Neuronal stem cell (in vitro differentiated cells): ENCODE results near the gene RTN4RL2.
"Not testable (repeated sequence)": the region's sequence is repeated elsewhere in the genome, so short reads cannot be mapped to it uniquely, and the experiment has no call there.

Experiments
- DNase-seq: peaks from one replicate; pipeline ENCODE4 v3.0.0-alpha.2; 2013; ENCODE audit warnings: low spot score
- H2AFZ ChIP-seq: one replicate; pipeline ENCODE4 v1.6.1; 2013; ENCODE audit warnings: mild to moderate bottlenecking, low read length, inconsistent platforms
- H2AK5ac ChIP-seq: 2 replicates; pipeline ENCODE4 v1.6.1; 2013; ENCODE audit warnings: low read depth, mild to moderate bottlenecking, inconsistent platforms, low read length, moderate library complexity, mixed read lengths
- H2BK120ac ChIP-seq: 2 replicates; pipeline ENCODE4 v1.6.1; 2013; ENCODE audit warnings: low read depth, mild to moderate bottlenecking, inconsistent platforms, low read length, moderate library complexity, mixed read lengths
- H2BK12ac ChIP-seq: one replicate; pipeline ENCODE4 v1.6.1; 2013; ENCODE audit warnings: low read length, inconsistent platforms
- H2BK15ac ChIP-seq: 2 replicates; pipeline ENCODE4 v1.6.1; 2013; ENCODE audit warnings: mild to moderate bottlenecking, low read length, inconsistent platforms, mixed read lengths
- H2BK5ac ChIP-seq: one replicate; pipeline ENCODE4 v1.6.1; 2013; ENCODE audit warnings: inconsistent platforms, mild to moderate bottlenecking, low read length, moderate library complexity
- H3K14ac ChIP-seq: one replicate; pipeline ENCODE4 v1.6.1; 2013; ENCODE audit warnings: low read length, inconsistent platforms
- H3K18ac ChIP-seq: 2 replicates; pipeline ENCODE4 v1.6.1; 2013; ENCODE audit warnings: low read length, inconsistent platforms
- H3K23ac ChIP-seq: 2 replicates; pipeline ENCODE4 v1.6.1; 2013; ENCODE audit warnings: low read depth, mild to moderate bottlenecking, mixed read lengths, low read length, inconsistent platforms; ENCODE audit not compliant: poor library complexity
- H3K27ac ChIP-seq: replicated peaks from 3 replicates; pipeline ENCODE4 v1.5.1; 2013; ENCODE audit warnings: low read length, inconsistent platforms
- H3K27me3 ChIP-seq, 3 experiments: 2 replicates each; pipeline ENCODE4 v1.6.1; 2013; ENCODE audit warnings: low read length in 3 of 3, mild to moderate bottlenecking in 2 of 3, inconsistent platforms in 1 of 3, low read depth in 1 of 3, mixed read lengths in 1 of 3, moderate library complexity in 1 of 3; ENCODE audit not compliant: control insufficient read depth in 3 of 3, insufficient read depth in 3 of 3
- H3K36me3 ChIP-seq, 2 donors: replicated peaks in 1 of 2; 2 replicates each; pipeline ENCODE4 v1.6.1; 2013; ENCODE audit warnings: low read length in 2 of 2; ENCODE audit not compliant: control insufficient read depth in 2 of 2, insufficient read depth in 2 of 2
- H3K4ac ChIP-seq: 2 replicates; pipeline ENCODE4 v1.6.1; 2013; ENCODE audit warnings: inconsistent platforms, mild to moderate bottlenecking, low read length, moderate library complexity
- H3K4me1 ChIP-seq, 2 donors: 1 replicate in 1 of 2; 2 replicates in 1 of 2; pipeline ENCODE4 v1.6.1; 2013; ENCODE audit warnings: low read length in 2 of 2, low read depth in 1 of 2; ENCODE audit not compliant: control insufficient read depth in 2 of 2, insufficient read depth in 1 of 2
- H3K4me2 ChIP-seq: one replicate; pipeline ENCODE4 v1.6.1; 2013; ENCODE audit warnings: mild to moderate bottlenecking, low read length, inconsistent platforms; ENCODE audit not compliant: insufficient read depth, poor library complexity, severe bottlenecking
- H3K4me3 ChIP-seq, 2 donors: 2 replicates each; pipeline ENCODE4 v1.5.1; 2013; ENCODE audit warnings: low read length in 2 of 2, mild to moderate bottlenecking in 2 of 2, inconsistent platforms in 1 of 2, moderate library complexity in 1 of 2
- H3K79me1 ChIP-seq: one replicate; pipeline ENCODE4 v1.6.1; 2013; ENCODE audit warnings: low read depth, mild to moderate bottlenecking, inconsistent platforms, low read length, moderate library complexity
- H3K9ac ChIP-seq: one replicate; pipeline ENCODE4 v1.6.1; 2013; ENCODE audit warnings: mild to moderate bottlenecking, low read depth, low read length, inconsistent platforms; ENCODE audit not compliant: poor library complexity
- H3K9me3 ChIP-seq, 2 donors: replicated peaks in 1 of 2; 2 replicates each; pipeline versions ENCODE3 to v1.6.1; 2013; ENCODE audit warnings: low read length in 2 of 2, mild to moderate bottlenecking in 2 of 2, inconsistent platforms in 1 of 2, low read depth in 1 of 2, mixed read lengths in 1 of 2, moderate library complexity in 1 of 2; ENCODE audit not compliant: control insufficient read depth in 2 of 2, insufficient read depth in 1 of 2
- H4K8ac ChIP-seq: one replicate; pipeline ENCODE4 v1.6.1; 2013; ENCODE audit warnings: low read depth, mild to moderate bottlenecking, inconsistent platforms, low read length, moderate library complexity
- H4K91ac ChIP-seq: one replicate; pipeline ENCODE4 v1.6.1; 2013; ENCODE audit warnings: low read length, low read depth, mild to moderate bottlenecking, inconsistent platforms; ENCODE audit not compliant: poor library complexity
- WGBS, 2 donors: extraction: QIAGEN DNeasy Blood & Tissue Kit; methylation state at CpG; one replicate each; pipeline ENCODE4 v1.1.7; 2013; ENCODE audit warnings: missing lambda C conversion rate in 2 of 2, mixed read lengths in 1 of 2; ENCODE audit not compliant: insufficient read length in 2 of 2, insufficient replicate concordance in 1 of 2; ENCODE audit errors: extremely low coverage in 2 of 2; 5-methylcytosine and 5-hydroxymethylcytosine counted together

RTN4RL2 gene

GRCh38 chr11:57444362-57445121 is 15.8 kb upstream of the RTN4RL2 start:
- Histone ChIP-seq H4K8ac (no peak overlapping the region), H2BK120ac (no peak overlapping the region), H3K27me3 (peaks cover 0 to 7% (median 0%) of the 10 kb centered on the region in 3 experiments), H3K23ac (no peak overlapping the region), H2BK15ac (no peak overlapping the region), H3K4ac (no peak overlapping the region), H2AFZ (no peak overlapping the region), H2BK5ac (no peak overlapping the region), H3K9me3 (no peaks in the 10 kb centered on the region), H3K79me1 (no peaks in the 10 kb centered on the region), H3K14ac (no peak overlapping the region), H4K91ac (no peak overlapping the region), H3K27ac (no peak overlapping the region), H3K18ac (no peak overlapping the region), H3K4me2 (no peak overlapping the region), H2BK12ac (no peak overlapping the region), H3K36me3 (no peaks in the 10 kb centered on the region), H3K4me1 (no peaks in the 10 kb centered on the region), H3K4me3 (no peak overlapping the region), H2AK5ac (no peak overlapping the region), H3K9ac (no peak overlapping the region)
- no CpG with 5 or more reads among the region's 9 CpGs for WGBS, 2 donors
- DNase-seq, result no peak

- not testable (repeated sequence) for H3K9me3 ChIP-seq, H2AFZ ChIP-seq, H4K8ac ChIP-seq, H3K4me1 ChIP-seq, H2AK5ac ChIP-seq, H3K18ac ChIP-seq, H2BK15ac ChIP-seq, H4K91ac ChIP-seq, H3K27me3 ChIP-seq, H3K27ac ChIP-seq, H3K4me2 ChIP-seq, H3K4ac ChIP-seq, H2BK12ac ChIP-seq, DNase-seq, H3K23ac ChIP-seq, H2BK120ac ChIP-seq, H3K4me3 ChIP-seq, H3K14ac ChIP-seq, H2BK5ac ChIP-seq, H3K79me1 ChIP-seq, H3K36me3 ChIP-seq, H3K9ac ChIP-seq
- no CpG with 5 or more reads among the region's 9 CpGs for WGBS, 2 donors
These were observed 15.3 kb upstream of the RTN4RL2 start for GRCh38 chr11:57445122-57445394.

GRCh38 chr11:57446055-57446454 is 14.3 kb upstream of the RTN4RL2 start:
- Histone ChIP-seq H2AK5ac (no peak overlapping the region), H2BK12ac (no peak overlapping the region), H3K27me3 (peaks cover 0 to 11% (median 2%) of the 10 kb centered on the region in 3 experiments), H3K9me3 (no peaks in the 10 kb centered on the region), H3K4ac (no peak overlapping the region), H3K79me1 (no peaks in the 10 kb centered on the region), H2BK15ac (no peak overlapping the region), H3K27ac (no peak overlapping the region), H3K4me3 (no peak overlapping the region), H3K23ac (no peak overlapping the region), H3K36me3 (no peaks in the 10 kb centered on the region), H3K4me1 (no peaks in the 10 kb centered on the region), H3K18ac (no peak overlapping the region), H4K8ac (no peak overlapping the region), H3K9ac (no peak overlapping the region), H4K91ac (no peak overlapping the region), H2BK5ac (no peak overlapping the region), H2BK120ac (no peak overlapping the region), H3K14ac (no peak overlapping the region), H3K4me2 (no peak overlapping the region), H2AFZ (no peak overlapping the region)
- DNase-seq, result no peak
- no CpG with 5 or more reads among the region's 1 CpG for WGBS, 2 donors

GRCh38 chr11:57453543-57454177 is 6.7 kb upstream of the RTN4RL2 start:
- Histone ChIP-seq H2AK5ac (no peak overlapping the region), H3K79me1 (no peaks in the 10 kb centered on the region), H4K91ac (no peak overlapping the region), H3K4me3 (no peak overlapping the region), H3K9ac (no peak overlapping the region), H2BK5ac (no peak overlapping the region), H2AFZ (no peak overlapping the region), H2BK120ac (no peak overlapping the region), H3K4me1 (peaks cover 3 to 6% of the 10 kb centered on the region in 2 donors), H3K36me3 (no peaks in the 10 kb centered on the region), H2BK12ac (no peak overlapping the region), H3K4ac (no peak overlapping the region), H4K8ac (no peak overlapping the region), H3K9me3 (no peaks in the 10 kb centered on the region), H3K14ac (no peak overlapping the region), H2BK15ac (no peak overlapping the region), H3K27ac (no peak overlapping the region), H3K27me3 (peaks cover 9 to 65% (median 20%) of the 10 kb centered on the region in 3 experiments), H3K23ac (no peak overlapping the region), H3K4me2 (no peak overlapping the region), H3K18ac (peak overlapping the region; percentile 48)
- no CpG with 5 or more reads among the region's 2 CpGs for WGBS, 2 donors
- no peak for DNase-seq
